GM15510 (cell line): ENCODE measurements around the gene TMEM89.

Experiments
- POLR2A ChIP-seq: IDR thresholded peaks from 3 replicates; pipeline ENCODE4 v1.6.1; 2011; ENCODE audit warnings: borderline replicate concordance; ENCODE audit not compliant: insufficient read length; ENCODE audit errors: extremely low read depth

Gene TMEM89

DNA sequence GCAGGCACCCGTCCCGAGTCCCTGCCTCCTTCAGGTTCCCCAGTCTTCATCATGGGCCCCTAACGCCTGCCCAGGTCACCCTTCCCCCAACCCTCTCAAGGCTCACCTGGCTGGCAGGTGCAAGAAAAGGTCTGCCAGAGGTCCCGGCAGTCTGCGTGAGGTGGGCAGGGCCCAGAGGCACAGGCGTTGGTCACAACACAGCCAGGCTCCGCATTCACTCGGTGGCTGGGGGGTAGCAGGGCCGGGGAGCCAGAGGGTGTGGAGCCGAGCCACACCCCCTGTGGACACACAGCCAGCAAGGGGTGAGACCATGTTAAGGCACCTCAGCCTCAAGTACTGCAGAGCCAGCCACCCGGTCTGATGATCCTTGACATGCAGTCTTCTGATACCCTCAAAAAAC, 30.2 kb upstream of the TMEM89 start:
- TF ChIP-seq POLR2A = no peak

DNA sequence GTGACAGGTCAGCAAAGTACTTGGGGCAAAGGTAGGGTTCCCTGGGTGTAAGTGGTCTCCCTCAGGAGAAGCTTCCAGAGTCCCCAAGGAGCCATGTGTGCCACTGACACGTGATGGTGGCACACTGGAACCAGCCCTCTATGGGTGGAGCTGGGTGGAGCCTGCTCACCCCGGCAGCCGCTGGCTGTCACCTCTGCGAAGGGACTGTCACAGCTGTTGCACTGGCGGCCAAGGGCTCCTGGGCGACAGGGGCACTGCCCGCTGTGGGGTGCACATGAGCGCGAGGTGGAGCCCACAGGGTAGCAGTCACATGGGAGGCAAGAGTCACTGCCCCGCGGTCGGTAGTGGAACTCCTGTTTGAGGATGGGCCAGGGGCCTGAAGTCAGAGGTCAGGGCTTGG, 29.2 kb upstream of the TMEM89 start:
- TF ChIP-seq POLR2A = no peak

DNA sequence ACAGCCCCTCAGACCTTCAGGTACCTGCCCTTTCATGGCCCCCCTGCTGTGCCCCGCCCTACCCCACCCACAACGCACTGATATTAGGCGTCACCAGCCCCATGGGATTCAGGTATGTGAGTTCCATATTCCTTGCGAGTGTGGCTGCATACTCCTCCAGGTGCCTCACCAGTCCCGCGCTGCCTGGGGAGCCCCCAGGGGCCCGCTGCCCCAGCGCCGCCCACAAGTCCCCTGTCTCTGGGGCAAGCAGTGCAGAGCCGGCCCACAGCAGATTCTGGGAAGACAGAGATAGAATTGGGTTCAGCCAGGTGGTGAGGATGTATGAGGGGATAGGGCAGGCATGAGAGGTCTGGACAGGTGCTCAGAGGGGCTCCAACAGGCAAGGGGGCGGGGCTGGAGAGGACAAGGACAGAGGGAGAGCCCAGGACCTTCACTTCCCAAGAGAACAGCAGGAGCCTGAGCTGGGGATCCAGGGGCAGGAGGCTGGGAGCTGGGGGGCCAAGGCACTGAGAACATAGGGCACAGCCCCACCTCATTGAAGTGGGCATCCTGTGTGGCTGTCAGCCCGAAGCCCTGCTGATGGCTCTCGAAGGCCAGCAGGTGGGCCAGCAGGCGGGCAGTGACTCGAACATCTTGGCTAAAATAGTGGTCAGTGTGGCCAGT, 26.8 kb upstream of the TMEM89 start:
- no peak for TF ChIP-seq POLR2A

DNA sequence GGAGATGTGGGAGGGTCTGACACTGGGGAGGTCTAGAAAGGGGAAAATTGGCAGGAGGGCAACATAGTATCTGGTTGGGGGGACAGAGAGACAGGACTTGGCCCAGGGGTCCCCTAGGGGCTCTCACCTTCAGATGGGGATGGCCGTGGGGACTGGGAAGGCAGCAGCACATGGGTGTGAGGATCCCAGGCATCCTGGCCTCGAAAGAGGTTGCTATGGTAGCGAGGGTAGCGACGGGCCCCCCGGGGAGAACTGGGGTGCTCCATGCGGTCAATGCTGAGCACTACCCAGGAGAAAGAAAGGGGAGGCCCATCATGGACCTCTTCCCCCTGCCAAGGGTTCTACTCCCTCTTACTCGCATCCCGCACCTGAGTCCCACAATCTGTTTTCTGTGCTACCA, 26.1 kb upstream of the TMEM89 start:
- no peak for TF ChIP-seq POLR2A

DNA sequence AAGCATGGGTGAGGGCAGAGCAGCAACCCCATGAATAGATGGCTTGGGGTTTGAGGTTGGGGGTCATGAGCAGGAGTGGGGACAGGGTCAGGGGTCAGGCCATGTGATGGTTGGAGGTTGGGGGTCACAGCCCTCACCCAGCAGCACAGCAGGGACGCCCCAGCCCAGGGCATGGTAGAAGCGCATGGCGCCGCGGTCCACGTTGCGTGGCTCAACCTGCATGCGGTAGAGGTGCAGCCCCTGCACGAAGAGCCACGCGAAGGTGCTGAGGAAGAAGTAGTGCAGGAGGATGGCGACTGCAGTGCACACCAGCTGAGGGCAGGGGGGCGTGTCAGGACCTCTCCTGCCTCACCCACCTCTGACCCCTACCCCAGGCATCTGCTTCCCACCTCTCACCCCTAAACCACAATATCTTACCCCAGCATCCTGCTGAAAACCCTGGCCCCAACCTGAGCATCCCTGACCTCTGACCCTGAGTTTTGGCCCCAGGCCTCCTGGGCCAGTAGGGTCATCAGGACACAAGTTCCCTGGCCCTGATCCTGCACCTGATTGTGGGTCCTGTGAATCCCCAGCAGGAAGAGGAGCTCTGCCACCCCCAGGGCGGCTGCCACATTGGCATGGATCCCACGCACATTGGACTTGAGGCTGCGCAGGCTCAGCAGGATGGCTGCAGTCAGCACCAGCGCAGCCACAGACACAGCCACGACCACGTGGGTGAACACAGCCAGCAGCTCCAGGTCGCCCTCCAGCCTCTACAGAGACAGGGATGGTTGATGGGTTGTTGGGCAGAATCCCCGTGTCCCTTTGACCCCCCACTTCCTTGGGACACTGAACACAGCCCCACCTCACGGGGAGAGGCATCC, 23.6 kb upstream of the TMEM89 start:
- TF ChIP-seq POLR2A = no peak

DNA sequence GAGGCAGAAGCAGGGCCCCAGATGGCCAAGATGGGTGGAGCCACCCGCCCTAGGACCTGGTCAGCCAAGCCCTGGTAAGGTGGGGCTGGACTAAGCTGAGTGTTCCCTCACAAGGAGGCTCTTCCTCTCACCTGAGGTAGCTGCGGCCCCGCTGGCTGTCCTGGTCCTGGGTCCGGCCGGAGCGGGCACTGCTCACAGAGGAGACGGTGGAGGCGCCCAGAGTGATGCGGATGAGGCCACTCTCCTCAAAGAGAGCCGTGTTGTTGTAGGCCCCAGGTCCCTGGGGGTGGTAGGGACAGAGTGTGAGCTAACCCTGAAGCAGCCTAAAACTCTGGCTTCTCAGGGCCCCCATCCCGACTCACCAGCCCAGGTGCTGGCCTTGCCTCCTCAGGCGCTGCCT, 21.0 kb upstream of the TMEM89 start:
- no peak for TF ChIP-seq POLR2A

DNA sequence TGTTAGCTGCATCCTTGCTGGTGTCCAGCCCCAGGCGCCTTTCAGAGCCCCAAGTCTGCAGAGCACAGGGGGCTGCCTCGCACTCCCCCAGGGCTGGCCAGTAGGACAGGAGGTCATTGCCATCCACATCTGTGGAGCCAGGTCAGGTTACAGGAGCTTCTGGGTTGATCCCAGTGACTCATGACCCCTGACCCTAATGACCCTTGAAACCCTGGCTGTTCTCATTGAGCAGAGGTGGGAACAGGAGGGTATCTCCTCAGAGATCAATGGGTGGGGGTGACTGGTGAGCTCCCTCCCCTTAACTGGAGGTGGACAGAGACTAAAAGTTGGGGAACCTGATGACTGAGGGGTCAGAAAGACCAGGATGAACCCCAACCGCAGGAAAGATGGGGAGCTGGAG, 19.8 kb upstream of the TMEM89 start:
- no peak for TF ChIP-seq POLR2A

DNA sequence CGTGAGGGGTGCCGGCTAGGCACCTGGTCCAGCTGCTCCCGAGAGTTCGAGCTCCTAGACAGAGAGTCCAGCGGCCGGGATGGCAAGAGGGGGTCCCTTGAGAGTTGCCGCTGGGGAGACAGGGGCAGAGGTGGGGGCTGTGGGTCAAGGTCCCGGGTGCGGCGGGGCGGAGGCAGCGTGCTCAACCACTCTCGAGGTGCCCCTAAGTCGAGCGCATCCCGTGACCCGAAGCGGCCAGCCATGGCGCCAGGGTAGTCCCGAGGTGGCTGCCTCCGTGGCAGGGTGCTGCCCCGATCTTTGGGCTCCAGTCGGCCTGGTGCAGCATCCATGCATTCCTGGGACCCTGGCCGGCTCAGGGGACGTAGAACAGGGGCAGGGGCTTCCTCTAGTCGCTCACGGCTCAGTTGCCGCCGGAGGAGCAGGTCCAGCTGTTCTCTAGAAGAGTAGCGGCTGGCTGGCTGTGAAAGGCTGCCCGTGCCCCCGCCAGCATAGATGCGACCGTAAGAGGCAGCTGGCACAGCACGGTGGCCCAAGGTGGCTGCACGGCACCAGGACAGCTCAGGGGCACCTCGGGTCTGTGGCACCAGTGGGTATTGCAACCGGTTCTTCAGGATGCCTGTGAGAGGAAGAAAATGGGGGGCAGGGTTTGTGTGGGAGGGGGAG, 18.5 kb upstream of the TMEM89 start:
- TF ChIP-seq POLR2A = no peak

DNA sequence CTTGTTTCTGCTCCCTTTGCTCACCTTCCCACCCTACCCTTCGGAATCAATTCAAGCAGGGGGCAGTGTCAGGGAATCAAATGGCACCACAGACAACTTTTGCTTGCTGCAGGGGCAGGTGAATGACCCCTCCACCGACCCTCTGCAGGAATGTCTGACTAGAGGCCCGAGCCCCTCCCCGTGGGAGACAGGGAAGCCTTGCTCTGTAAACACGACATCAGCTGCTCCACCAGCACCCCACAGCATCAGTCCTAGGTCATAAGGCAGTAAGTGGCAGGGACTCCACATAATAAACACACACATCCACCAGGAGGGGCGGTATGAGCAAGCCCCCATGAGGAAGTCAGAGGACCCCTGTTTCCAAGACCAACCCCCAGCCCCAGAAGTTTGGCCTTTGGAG, 15.7 kb upstream of the TMEM89 start:
- no peak for TF ChIP-seq POLR2A

DNA sequence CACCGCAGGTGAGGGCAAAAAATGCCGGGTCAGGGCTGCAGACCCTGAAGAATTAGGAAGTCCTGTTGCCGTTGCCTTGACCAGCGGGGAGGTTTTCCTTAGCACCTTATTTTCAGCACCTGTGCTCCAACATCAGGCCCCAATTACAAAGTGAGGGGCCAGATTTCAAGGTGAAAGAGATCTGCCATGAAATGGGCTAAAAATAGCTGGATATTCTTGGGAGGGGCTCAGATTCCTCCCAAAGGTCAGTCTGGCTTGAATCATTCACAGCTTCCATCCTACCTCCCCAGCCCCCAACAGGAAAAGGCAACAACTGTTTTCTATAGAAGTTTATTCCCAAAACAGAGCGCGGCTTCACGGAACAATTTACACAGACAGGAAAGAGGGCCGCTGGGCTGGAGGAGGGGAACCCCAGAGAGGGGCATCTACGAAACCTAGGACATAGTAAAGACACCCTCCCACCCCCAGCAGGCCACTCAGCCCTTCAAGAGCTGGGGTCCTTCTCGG, 14.6 kb upstream of the TMEM89 start:
- no peak for TF ChIP-seq POLR2A

DNA sequence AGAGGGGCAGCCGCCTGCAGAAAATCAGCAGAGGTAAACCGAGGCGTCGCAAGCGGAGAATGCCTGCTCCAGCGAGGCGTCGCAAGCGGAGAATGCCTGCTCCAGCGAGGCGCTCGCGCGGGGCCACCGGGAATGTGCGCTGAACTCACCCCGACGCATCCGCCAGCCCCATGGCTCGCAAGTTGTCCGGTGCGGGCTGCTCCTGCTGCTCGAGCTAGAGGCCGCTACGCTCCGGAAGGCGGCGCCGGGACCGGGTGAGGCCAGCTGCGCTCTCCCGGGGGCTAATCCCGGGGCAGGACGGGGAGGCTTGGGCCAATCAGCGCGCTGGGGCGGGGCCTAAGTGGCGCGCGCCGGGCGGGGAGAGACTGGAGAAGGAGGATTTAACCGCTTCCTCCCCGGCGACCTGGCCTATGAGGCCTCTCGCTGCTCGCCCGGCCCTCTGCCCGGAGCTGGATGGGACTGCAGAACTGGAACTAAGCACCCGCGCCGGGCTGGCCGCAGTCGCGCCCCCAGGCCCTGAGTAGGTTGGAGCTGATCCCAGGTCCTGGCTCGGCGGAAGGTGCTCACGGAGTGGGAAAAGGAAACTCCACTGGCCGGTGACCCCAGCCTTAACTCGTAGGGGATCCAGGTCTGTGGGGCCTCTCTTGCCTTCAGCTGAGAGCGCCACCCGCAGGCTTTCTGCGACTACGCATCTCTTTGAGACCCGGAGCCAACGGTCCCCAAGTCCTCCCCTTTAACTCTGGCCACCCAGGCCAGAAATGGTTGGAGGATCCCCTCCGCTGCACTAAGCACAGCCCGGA, 13.9 kb upstream of the TMEM89 start, which contains the start of gene SLC26A6:
Gene SLC26A6, minus strand, starts transcription at position 240 of the 800 bp plus-strand sequence. Its CDS starts 68 bp downstream, at position 172.
- peak; percentile 64 for TF ChIP-seq POLR2A

DNA sequence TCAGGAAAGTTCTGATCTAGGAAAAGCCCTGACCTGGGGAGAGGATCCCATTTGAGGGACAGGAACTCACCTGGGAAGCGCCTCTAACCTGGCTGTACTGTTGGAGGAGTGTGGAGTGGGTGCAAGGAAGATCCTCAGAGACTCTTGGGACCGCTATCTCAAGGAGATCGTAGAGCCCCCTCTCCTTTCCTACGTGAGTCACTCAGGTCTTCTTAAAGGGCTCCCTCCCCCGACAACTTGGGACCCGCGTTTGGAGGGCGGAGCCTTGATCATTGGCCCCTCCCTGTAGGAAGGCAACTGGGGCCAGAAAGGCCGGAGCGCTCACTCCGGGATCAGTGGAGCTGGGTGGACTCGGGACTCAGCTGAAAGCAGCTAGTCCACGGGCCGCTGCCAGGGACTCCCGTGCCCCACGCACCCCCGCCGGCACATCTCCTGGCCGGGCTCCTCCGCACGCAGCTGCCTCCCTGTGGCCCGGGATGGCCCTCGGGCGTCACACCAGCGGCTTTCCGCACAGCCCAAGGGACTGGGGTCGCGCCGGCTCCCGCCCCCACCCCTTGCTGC, 13.2 kb upstream of the TMEM89 start:
- no peak for TF ChIP-seq POLR2A

DNA sequence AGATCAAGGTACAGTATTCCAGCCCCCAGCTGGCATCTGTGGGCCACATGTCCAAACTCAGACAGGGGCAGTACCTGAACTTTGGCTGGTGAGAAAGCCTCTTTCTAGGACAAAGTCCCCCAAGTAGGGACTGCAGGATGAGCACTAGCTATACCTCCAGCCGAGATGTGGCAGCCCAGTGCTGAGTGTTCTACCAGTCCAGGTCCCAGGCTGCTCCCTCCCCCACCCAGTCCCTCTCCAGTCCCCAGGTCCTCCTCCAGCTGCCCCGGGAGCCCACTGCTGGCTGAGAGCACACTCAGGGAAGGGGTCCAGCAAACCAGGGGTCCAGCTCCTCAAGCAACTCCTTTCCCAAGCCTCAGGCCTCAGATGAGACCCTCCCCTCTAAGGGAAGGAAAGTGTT, 12.2 kb upstream of the TMEM89 start:
- TF ChIP-seq POLR2A = no peak

DNA sequence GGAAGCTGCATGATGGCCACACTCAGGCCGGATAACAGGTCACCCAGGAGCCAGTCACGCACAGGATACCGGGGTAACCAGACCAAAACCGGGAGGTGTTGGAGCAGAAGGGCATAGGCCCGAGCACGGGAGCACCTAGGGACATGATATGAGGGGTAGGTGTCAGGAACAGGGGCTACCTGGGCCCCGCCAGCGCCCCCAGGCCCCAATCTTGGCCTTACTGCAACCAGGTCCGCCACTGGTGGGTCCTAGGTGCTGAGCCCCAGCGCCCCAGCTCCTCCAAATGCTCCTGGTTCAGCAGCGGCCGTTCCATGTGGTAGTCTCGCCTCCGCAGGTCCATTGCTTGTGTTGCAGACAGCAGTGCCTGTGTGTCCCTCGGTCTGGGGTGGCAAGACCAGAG, 11.7 kb upstream of the TMEM89 start:
- no peak for TF ChIP-seq POLR2A
